Psoas muscle (tissue), 8 donors: Measurements from ENCODE around the gene KY. TPM values are rescaled to one million over a fixed set of nuclear protein-coding genes. Genes with fewer than 3 reads are reported as not detected.
"Not testable (repeated sequence)": the region's sequence is repeated elsewhere in the genome, so short reads cannot be mapped to it uniquely, and the experiment has no call there.

ENCODE experiments used
- ATAC-seq, 4 donors: fragments of 200-7000 bp; cut with Tn5 transposase; one replicate each; pipeline ENCODE4 v1.9.1; 2020; ENCODE audit warnings: moderate library complexity in 3 of 4, mild to moderate bottlenecking in 2 of 4
- DNase-seq, 2 donors: peaks; one replicate each; pipeline ENCODE4 v3.0.0-alpha.2; 2020
- H3K27ac ChIP-seq: fragments of 200-600 bp; one replicate; pipeline ENCODE4 v1.8.0; 2022
- H3K27me3 ChIP-seq, 3 donors: fragments of 200-600 bp in 1 of 3; one replicate each; pipeline versions ENCODE4 v1.6.1 to v1.8.0; 2013 to 2022; ENCODE audit warnings: low read length in 2 of 3, mild to moderate bottlenecking in 2 of 3, moderate library complexity in 1 of 3; ENCODE audit not compliant: insufficient read depth in 3 of 3
- H3K36me3 ChIP-seq, 2 donors: fragments of 200-600 bp in 1 of 2; one replicate each; pipeline versions ENCODE4 v1.6.1 to v1.8.0; 2013 to 2022; ENCODE audit warnings: low read depth in 1 of 2, mild to moderate bottlenecking in 1 of 2, moderate library complexity in 1 of 2; ENCODE audit not compliant: insufficient read depth in 1 of 2
- H3K4me1 ChIP-seq: fragments of 200-600 bp; one replicate; pipeline ENCODE4 v1.8.0; 2022
- H3K4me3 ChIP-seq: fragments of 200-600 bp; one replicate; pipeline ENCODE4 v1.8.0; 2022; ENCODE audit warnings: mild to moderate bottlenecking
- H3K9me3 ChIP-seq: fragments of 200-600 bp; one replicate; pipeline ENCODE4 v1.8.0; 2022
- WGBS, 3 donors: extraction: QIAGEN DNeasy Blood & Tissue Kit; methylation state at CpG; one replicate each; pipeline versions ENCODE4 v1.1.6 to v1.1.7; 2013; 5-methylcytosine and 5-hydroxymethylcytosine counted together
- intact Hi-C, 2 donors: fragments of 100-400 bp; cut with DNase I; formaldehyde crosslinking; loops; one replicate each; pipeline versions ENCODE4 v1.11.0 to v1.14.2; 2022
- polyA plus RNA-seq, 3 donors: library from polyadenylated mRNA; stranded (reverse); fragments of 200-250 nt; gene quantifications; one replicate each; pipeline ENCODE4 v1.2.3, GENCODE V29; 2013
- total RNA-seq, 4 donors: library from RNA; stranded (reverse); fragmentation: NEBNext Ultra II Directional in 2 of 4; extraction: Animal tissue kit (Norgen Biotek cat#: 25700) in 2 of 4; gene quantifications; one replicate each; pipeline versions ENCODE4 v1.2.1 to v1.2.4, GENCODE V29; 2021 to 2023
- TF ChIP-seq, protein P1 (sequence below): fragments of 200-600 bp; IDR thresholded peaks from one replicate; pipeline ENCODE4 v1.8.0; 2022; ENCODE audit warnings: antibody characterized with exemption
- donor health status: healthy with polysubstance abuse.
- donor health status: DM: no; HTN: no; CAD: no; lungs with moderate emphysema.
- donor health status: Bipolar disorder and iron deficiency.
- donor health status: healthy.
- donor health status: DM: yes; HTN: yes; CAD: no.
- donor health status: DM: no; HTN: no; CAD: no.
- donor health status: DM: no; HTN: no; CAD: no.
- donor health status: DM: yes; HTN: yes; CAD: no.

Gene KY
- total and polyA plus RNA-seq, 7 donors, result 0.30 to 6.7 (median 3.0) TPM; not detected in 1

DNA sequence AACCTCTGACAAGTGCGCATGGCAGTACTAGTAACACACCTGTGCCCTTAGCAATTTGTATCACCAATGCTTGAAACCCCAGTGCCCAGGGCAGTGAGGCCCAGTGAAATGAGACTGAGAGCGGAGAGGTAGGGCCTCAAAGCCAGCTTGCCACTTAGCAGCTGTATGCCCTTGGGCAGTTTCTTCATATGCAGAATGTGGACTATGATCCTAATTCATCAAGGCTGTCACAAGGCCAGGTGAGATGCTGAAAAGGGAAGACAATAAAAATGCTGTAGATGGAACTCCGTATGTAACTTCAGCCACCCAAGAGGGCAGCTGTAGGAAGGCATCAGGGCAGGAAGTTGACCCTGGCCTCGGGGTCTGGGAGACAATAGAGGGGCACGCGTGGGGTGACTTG is 74.4 kb downstream of the KY start:
- WGBS, 3 donors, result 63 to 76% (median 75%) methylated on average over 6 of the region's 6 CpGs

DNA sequence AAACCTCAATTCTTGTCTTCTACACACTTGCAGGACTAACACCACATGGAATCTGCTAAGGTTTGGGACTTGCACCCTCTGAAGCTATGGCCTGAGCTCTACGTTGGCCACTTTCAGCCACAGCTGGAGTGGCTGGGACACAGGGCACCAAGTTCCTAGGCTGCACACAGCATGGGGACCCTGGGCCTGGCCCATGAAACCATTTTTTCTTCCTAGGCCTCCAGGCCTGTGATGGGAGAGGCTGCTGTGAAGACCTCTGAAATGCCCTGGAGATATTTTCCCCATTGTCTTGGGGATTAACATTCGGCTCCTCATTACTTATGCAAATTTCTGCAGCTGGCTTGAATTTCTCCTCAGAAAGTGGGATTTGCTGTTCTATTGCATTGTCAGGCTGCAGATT is 80.9 kb downstream of the KY start:
- H3K27me3 ChIP-seq, H3K27ac ChIP-seq, H3K4me3 ChIP-seq, DNase-seq, H3K4me1 ChIP-seq, ATAC-seq, intact Hi-C loops, H3K9me3 ChIP-seq, H3K36me3 ChIP-seq: not testable (repeated sequence)
- 91 to 100% (median 95%) methylated on average over 2 of the region's 2 CpGs for WGBS, 3 donors

More for the DNA sequence above, 74.4 kb downstream of the KY start:
- TF ChIP-seq, protein P1, sequence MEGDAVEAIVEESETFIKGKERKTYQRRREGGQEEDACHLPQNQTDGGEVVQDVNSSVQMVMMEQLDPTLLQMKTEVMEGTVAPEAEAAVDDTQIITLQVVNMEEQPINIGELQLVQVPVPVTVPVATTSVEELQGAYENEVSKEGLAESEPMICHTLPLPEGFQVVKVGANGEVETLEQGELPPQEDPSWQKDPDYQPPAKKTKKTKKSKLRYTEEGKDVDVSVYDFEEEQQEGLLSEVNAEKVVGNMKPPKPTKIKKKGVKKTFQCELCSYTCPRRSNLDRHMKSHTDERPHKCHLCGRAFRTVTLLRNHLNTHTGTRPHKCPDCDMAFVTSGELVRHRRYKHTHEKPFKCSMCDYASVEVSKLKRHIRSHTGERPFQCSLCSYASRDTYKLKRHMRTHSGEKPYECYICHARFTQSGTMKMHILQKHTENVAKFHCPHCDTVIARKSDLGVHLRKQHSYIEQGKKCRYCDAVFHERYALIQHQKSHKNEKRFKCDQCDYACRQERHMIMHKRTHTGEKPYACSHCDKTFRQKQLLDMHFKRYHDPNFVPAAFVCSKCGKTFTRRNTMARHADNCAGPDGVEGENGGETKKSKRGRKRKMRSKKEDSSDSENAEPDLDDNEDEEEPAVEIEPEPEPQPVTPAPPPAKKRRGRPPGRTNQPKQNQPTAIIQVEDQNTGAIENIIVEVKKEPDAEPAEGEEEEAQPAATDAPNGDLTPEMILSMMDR, result no peak
- no peak overlapping the region for H3K4me3 ChIP-seq
- H3K36me3 ChIP-seq, result no peaks in the 10 kb centered on the region
- H3K27ac ChIP-seq, result no peak overlapping the region
- no peaks in the 10 kb centered on the region for H3K4me1 ChIP-seq
- DNase-seq (no peak), ATAC-seq (no peak)
- intact Hi-C loops, result no loop called here
- H3K9me3 ChIP-seq, result no peaks in the 10 kb centered on the region
- no peaks in the 10 kb centered on the region for H3K27me3 ChIP-seq

DNA sequence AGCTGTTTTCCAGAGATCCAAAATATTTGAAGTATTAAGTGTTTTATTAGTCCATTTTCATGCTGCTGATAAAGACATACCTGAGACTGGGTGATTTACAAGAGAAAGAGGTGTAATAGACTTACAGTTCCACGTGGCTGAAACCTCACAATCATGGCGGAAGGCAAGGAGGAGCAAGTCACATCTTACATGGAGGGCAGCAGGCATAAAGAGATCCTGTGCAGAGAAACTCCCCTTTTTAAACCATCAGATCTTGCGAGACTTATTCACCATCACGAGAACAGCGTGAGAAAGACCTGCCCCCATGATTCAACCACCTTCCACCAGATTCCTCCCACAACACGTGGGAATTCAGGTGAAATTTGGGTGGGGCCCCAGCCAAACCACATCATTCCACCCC is 82.0 kb downstream of the KY start:
- DNase-seq (no peak), ATAC-seq (no peak)
- TF ChIP-seq, protein P1, result no peak
- Histone ChIP-seq H3K27me3 (no peaks in the 10 kb centered on the region), H3K27ac (no peak overlapping the region), H3K4me1 (no peaks in the 10 kb centered on the region), H3K9me3 (no peaks in the 10 kb centered on the region), H3K36me3 (peaks cover 0 to 6% of the 10 kb centered on the region in 2 donors), H3K4me3 (no peak overlapping the region)
- intact Hi-C loops, result no loop called here
- WGBS, 3 donors, result 78 to 86% (median 79%) methylated on average over 6 of the region's 6 CpGs

DNA sequence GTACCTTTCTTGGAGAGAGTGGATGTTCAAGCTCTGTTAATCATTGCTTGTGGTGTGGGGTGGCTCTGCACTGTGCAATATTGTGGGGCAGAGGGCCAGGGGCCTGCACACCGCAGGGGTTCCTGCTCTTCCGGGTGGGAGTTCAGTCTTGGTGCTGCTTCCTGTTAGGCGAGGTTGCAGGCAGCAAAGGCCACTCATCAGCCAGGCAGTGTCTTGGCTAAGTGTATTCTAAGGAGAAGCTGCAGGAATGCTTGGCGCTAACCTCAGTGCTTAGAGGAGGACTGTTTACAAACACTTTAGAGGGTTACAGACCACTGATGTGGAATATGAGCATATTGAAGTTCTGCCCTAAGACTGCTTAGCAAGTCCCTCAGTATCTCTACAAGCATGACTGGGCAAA is 83.2 kb downstream of the KY start:
- H3K36me3 ChIP-seq, result peaks cover 0 to 13% of the 10 kb centered on the region in 2 donors
- WGBS, 3 donors, result 61 to 70% (median 66%) methylated on average over 4 of the region's 4 CpGs

DNA sequence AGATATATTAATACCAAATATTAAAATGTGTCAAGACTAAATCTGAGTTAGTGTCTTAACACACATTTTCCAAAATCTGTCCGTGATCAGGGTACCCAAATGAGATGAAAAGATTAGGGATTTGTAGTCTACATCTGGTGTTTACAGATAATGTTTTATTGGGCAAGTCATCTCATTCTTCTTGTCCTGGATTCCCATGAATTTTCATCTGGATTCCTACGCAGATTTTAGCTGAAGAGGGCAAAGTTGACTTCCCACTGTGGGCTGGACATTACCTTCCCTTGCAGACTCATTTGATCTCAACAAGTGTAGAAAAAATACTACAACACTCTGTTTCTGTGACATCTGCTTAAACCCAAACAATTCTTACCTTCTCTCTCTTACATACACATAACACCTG is 85.8 kb downstream of the KY start:
- no peaks in the 10 kb centered on the region for H3K27me3 ChIP-seq
- H3K4me1 ChIP-seq, result no peaks in the 10 kb centered on the region
- no peak for ATAC-seq
- intact Hi-C loops, result no loop called here
- H3K36me3 ChIP-seq, result peaks cover 0 to 33% of the 10 kb centered on the region in 2 donors
- H3K9me3 ChIP-seq, result no peaks in the 10 kb centered on the region
- no peak for DNase-seq
- no peak overlapping the region for H3K27ac ChIP-seq
- TF ChIP-seq, protein P1, result no peak
- no peak overlapping the region for H3K4me3 ChIP-seq
- 90 to 93% (median 90%) methylated on average over 2 of the region's 2 CpGs for WGBS, 3 donors

More for the DNA sequence above, 83.2 kb downstream of the KY start:
- TF ChIP-seq, protein P1, result no peak
- DNase-seq (no peak), ATAC-seq (no peak)
- Histone ChIP-seq H3K27ac (no peak overlapping the region), H3K4me1 (no peaks in the 10 kb centered on the region), H3K27me3 (no peaks in the 10 kb centered on the region), H3K9me3 (no peaks in the 10 kb centered on the region), H3K4me3 (no peak overlapping the region)
- intact Hi-C loops, result no loop called here
